CD14-positive monocyte (primary cell): ENCODE measurements around the gene LRCH1. TPM values are rescaled to one million over a fixed set of nuclear protein-coding genes. Genes with fewer than 3 reads are reported as not detected.

Source experiments
- DNase-seq, 3 donors: peaks; one replicate each; pipeline ENCODE4 v3.0.0-alpha.2; 2011 to 2022
- H2AFZ ChIP-seq: 2 replicates; pipeline ENCODE4 v1.6.0; 2012; ENCODE audit warnings: mild to moderate bottlenecking, low read depth, low read length, inconsistent platforms; ENCODE audit not compliant: insufficient read depth, poor library complexity, severe bottlenecking
- H3K27ac ChIP-seq, 2 donors: 1 replicate in 1 of 2; 2 replicates in 1 of 2; pipeline ENCODE4 v1.5.1; 2012 to 2013; ENCODE audit warnings: low read length in 2 of 2, control low read depth in 1 of 2, inconsistent platforms in 1 of 2, low read depth in 1 of 2, mild to moderate bottlenecking in 1 of 2
- H3K27me3 ChIP-seq, 2 donors: one replicate each; pipeline versions ENCODE4 v1.6.0 to v1.6.1; 2011 to 2013; ENCODE audit warnings: low read length in 2 of 2; ENCODE audit not compliant: control insufficient read depth in 2 of 2, insufficient read depth in 2 of 2
- H3K36me3 ChIP-seq, 2 donors: replicated peaks in 1 of 2; 1 replicate in 1 of 2; 2 replicates in 1 of 2; pipeline versions ENCODE4 v1.5.1 to v1.6.1; 2012 to 2013; ENCODE audit warnings: low read length in 2 of 2, control low read depth in 1 of 2, inconsistent platforms in 1 of 2, mild to moderate bottlenecking in 1 of 2; ENCODE audit not compliant: insufficient read depth in 2 of 2, control insufficient read depth in 1 of 2
- H3K4me1 ChIP-seq, 2 donors: 1 replicate in 1 of 2; 2 replicates in 1 of 2; pipeline versions ENCODE4 v1.5.1 to v1.6.1; 2012 to 2013; ENCODE audit warnings: low read length in 2 of 2, control low read depth in 1 of 2, inconsistent platforms in 1 of 2, mild to moderate bottlenecking in 1 of 2, moderate library complexity in 1 of 2; ENCODE audit not compliant: insufficient read depth in 2 of 2, control insufficient read depth in 1 of 2
- H3K4me2 ChIP-seq: replicated peaks from 2 replicates; pipeline ENCODE3; 2012; ENCODE audit warnings: low read length, moderate library complexity, mild to moderate bottlenecking; ENCODE audit not compliant: poor library complexity, severe bottlenecking; ENCODE audit errors: extremely low read depth
- H3K4me3 ChIP-seq, 3 experiments: fragments of 200-600 bp in 1 of 3; sonication (generic) in 1 of 3; replicated peaks in 1 of 3; 1 replicate in 2 of 3; 2 replicates in 1 of 3; pipeline ENCODE4 v1.5.1; 2011 to 2013; ENCODE audit warnings: low read length in 3 of 3, mild to moderate bottlenecking in 3 of 3, control low read depth in 2 of 3, low read depth in 2 of 3, inconsistent platforms in 1 of 3, moderate library complexity in 1 of 3
- H3K79me2 ChIP-seq: 2 replicates; pipeline ENCODE4 v1.6.0; 2012; ENCODE audit warnings: mild to moderate bottlenecking, control low read depth, inconsistent platforms, low read length, moderate library complexity; ENCODE audit not compliant: insufficient read depth
- H3K9ac ChIP-seq: 2 replicates; pipeline ENCODE4 v1.6.0; 2017; ENCODE audit warnings: low read length, mild to moderate bottlenecking; ENCODE audit not compliant: insufficient read depth, poor library complexity, severe bottlenecking
- H3K9me3 ChIP-seq, 2 donors: replicated peaks in 1 of 2; 1 replicate in 1 of 2; 2 replicates in 1 of 2; pipeline versions ENCODE4 v1.5.1 to v1.6.1; 2012 to 2013; ENCODE audit warnings: low read length in 2 of 2, control low read depth in 1 of 2; ENCODE audit not compliant: control insufficient read depth in 1 of 2, insufficient read depth in 1 of 2
- H4K20me1 ChIP-seq: 2 replicates; pipeline ENCODE4 v1.6.0; 2012; ENCODE audit warnings: mild to moderate bottlenecking, low read length, control low read depth, moderate library complexity; ENCODE audit not compliant: insufficient read depth
- H3K27ac Mint-ChIP-seq, 7 donors: one replicate each; pipeline ENCODE4 v1.8.0; 2020; ENCODE audit warnings: mild to moderate bottlenecking in 7 of 7, mixed read lengths in 7 of 7, moderate library complexity in 6 of 7, inconsistent platforms in 2 of 7
- H3K27me3 Mint-ChIP-seq, 3 donors: one replicate each; pipeline ENCODE4 v1.8.0; 2021 to 2022; ENCODE audit warnings: low read depth in 3 of 3, mild to moderate bottlenecking in 3 of 3, mixed read lengths in 3 of 3, moderate library complexity in 3 of 3, inconsistent platforms in 1 of 3
- H3K36me3 Mint-ChIP-seq, 2 donors: one replicate each; pipeline ENCODE4 v1.8.0; 2020; ENCODE audit warnings: mixed read lengths in 2 of 2, inconsistent platforms in 1 of 2, mild to moderate bottlenecking in 1 of 2
- H3K4me1 Mint-ChIP-seq: one replicate; pipeline ENCODE4 v1.8.0; 2020; ENCODE audit warnings: mild to moderate bottlenecking, mixed read lengths
- H3K4me3 Mint-ChIP-seq, 2 donors: one replicate each; pipeline ENCODE4 v1.8.0; 2020; ENCODE audit warnings: mild to moderate bottlenecking in 2 of 2, mixed read lengths in 2 of 2, moderate library complexity in 1 of 2
- H3K9me3 Mint-ChIP-seq, 7 donors: one replicate each; pipeline ENCODE4 v1.8.0; 2020 to 2022; ENCODE audit warnings: mixed read lengths in 7 of 7, mild to moderate bottlenecking in 6 of 7, moderate library complexity in 6 of 7, inconsistent platforms in 2 of 7
- WGBS: methylation state at CpG from one replicate; pipeline ENCODE4 v1.1.5; 2013; ENCODE audit warnings: missing lambda C conversion rate; ENCODE audit not compliant: insufficient coverage; 5-methylcytosine and 5-hydroxymethylcytosine counted together
- intact Hi-C, 2 donors: fragments of 100-400 bp; cut with micrococcal nuclease; formaldehyde crosslinking; loops; one replicate each; pipeline versions ENCODE4 v1.15.0 to v1.15.1; 2023
- polyA plus RNA-seq, 3 donors: library from polyadenylated mRNA; depleted of rRNA in 1 of 3; unstranded in 2 of 3; stranded (reverse) in 1 of 3; fragments of 300-500 nt in 2 of 3; fragments of >200 nt in 1 of 3; fragmentation: Illumina TruSeq in 2 of 3; gene quantifications; 1 replicate in 2 of 3; 2 replicates in 1 of 3; pipeline ENCODE4 v1.2.3, GENCODE V29; 2012 to 2021
- TF ChIP-seq, protein P1 (sequence below): fragments of 200-600 bp; IDR thresholded peaks from one replicate; pipeline ENCODE4 v1.8.0; 2022; ENCODE audit warnings: antibody characterized with exemption, mild to moderate bottlenecking

Gene LRCH1
- polyA plus RNA-seq, 3 donors, result 0.88 to 7.1 (median 2.1) TPM

DNA sequence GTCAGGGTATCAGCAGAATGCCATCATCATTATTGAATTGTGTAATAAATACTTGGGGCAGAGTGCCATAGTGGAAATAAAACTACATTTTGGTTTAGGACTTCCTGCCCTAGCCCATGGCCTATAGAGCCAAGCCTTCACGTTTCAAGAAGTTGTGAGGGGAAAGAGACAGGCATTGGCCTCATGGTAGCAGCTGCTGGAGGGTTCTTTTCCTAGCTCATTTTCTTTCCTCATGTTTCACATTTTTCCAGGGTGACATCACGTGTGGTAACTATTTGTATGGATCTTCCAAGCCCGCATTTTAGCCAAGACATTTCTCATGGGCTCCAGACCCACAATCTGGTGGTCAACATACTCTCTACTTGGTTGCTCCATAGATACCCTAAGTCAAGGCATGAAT lies 80.4 kb downstream of the LRCH1 start:
- WGBS, result 88% methylated on average over 2 of the region's 3 CpGs
- H3K4me2 ChIP-seq, result no peak overlapping the region

DNA sequence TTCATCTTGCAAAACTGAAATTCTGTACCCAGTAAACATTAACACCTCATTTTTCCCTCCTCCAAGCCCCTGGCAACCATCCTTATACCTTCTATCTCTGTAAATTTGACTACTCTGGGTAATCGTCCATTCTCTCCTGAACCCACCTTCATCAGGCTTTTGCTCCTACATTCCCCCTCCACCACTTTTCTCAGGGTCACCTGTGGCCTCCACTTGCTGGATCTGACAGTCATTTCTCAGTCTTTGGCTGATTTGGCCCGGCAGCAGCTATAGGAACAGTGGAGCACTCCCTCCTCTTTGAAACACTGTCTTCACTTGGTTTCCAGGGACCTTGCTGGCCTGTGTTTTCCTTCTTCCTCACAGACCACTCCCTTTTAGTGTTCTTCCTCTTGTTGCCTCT lies 83.5 kb downstream of the LRCH1 start:
- H3K9ac ChIP-seq, result no peak overlapping the region
- peaks cover 20 to 21% of the 10 kb centered on the region in 2 donors for H3K4me1 ChIP-seq
- Mint-ChIP-seq H3K4me1 (peaks cover 41% of the 10 kb centered on the region), H3K9me3 (no peaks in the 10 kb centered on the region), H3K36me3 (peaks cover 2 to 6% of the 10 kb centered on the region in 2 donors), H3K27me3 (peaks cover 0 to 1% (median 0%) of the 10 kb centered on the region in 3 donors), H3K4me3 (no peak overlapping the region), H3K27ac (no peak overlapping the region)
- WGBS, result 50% methylated on average over 1 of the region's 2 CpGs
- H3K79me2 ChIP-seq, result peaks cover 54% of the 10 kb centered on the region
- H4K20me1 ChIP-seq, result peaks cover 76% of the 10 kb centered on the region
- intact Hi-C loops, result no loop called here
- no peak overlapping the region for H3K27ac ChIP-seq
- no peaks in the 10 kb centered on the region for H3K27me3 ChIP-seq
- H2AFZ ChIP-seq, result no peak overlapping the region
- no peak overlapping the region for H3K4me3 ChIP-seq
- no peaks in the 10 kb centered on the region for H3K36me3 ChIP-seq
- no peak for DNase-seq
- TF ChIP-seq, protein P1, sequence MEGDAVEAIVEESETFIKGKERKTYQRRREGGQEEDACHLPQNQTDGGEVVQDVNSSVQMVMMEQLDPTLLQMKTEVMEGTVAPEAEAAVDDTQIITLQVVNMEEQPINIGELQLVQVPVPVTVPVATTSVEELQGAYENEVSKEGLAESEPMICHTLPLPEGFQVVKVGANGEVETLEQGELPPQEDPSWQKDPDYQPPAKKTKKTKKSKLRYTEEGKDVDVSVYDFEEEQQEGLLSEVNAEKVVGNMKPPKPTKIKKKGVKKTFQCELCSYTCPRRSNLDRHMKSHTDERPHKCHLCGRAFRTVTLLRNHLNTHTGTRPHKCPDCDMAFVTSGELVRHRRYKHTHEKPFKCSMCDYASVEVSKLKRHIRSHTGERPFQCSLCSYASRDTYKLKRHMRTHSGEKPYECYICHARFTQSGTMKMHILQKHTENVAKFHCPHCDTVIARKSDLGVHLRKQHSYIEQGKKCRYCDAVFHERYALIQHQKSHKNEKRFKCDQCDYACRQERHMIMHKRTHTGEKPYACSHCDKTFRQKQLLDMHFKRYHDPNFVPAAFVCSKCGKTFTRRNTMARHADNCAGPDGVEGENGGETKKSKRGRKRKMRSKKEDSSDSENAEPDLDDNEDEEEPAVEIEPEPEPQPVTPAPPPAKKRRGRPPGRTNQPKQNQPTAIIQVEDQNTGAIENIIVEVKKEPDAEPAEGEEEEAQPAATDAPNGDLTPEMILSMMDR, result no peak
- H3K9me3 ChIP-seq, result no peaks in the 10 kb centered on the region
- H3K4me2 ChIP-seq, result no peak overlapping the region

More for the DNA sequence above, 80.4 kb downstream of the LRCH1 start:
- TF ChIP-seq, protein P1, result no peak
- H3K4me1 ChIP-seq, result peaks cover 3 to 12% of the 10 kb centered on the region in 2 donors
- H3K36me3 ChIP-seq, result no peaks in the 10 kb centered on the region
- peaks cover 38% of the 10 kb centered on the region for H3K4me1 Mint-ChIP-seq
- no peak overlapping the region for H3K4me3 ChIP-seq
- peaks cover 59% of the 10 kb centered on the region for H3K79me2 ChIP-seq
- H3K27me3 Mint-ChIP-seq, result peaks cover 0 to 1% (median 0%) of the 10 kb centered on the region in 3 donors
- intact Hi-C loops, result no loop called here
- no peak overlapping the region for H3K4me3 Mint-ChIP-seq
- H2AFZ ChIP-seq, result no peak overlapping the region
- no peaks in the 10 kb centered on the region for H3K9me3 ChIP-seq
- peaks cover 78% of the 10 kb centered on the region for H4K20me1 ChIP-seq
- peaks cover 2 to 6% of the 10 kb centered on the region in 2 donors for H3K36me3 Mint-ChIP-seq
- no peak for DNase-seq
- H3K27me3 ChIP-seq, result no peaks in the 10 kb centered on the region
- H3K9me3 Mint-ChIP-seq, result no peaks in the 10 kb centered on the region
- no peak overlapping the region for H3K27ac ChIP-seq
- no peak overlapping the region for H3K9ac ChIP-seq
- peak overlapping the region in 1 of 7 donors; percentile 3 for H3K27ac Mint-ChIP-seq
